ENCODE data around the gene KCNH4.
A peak's percentile ranks its signal among the peaks of the same experiment; 100 is the strongest.
"Not testable (repeated sequence)": the region's sequence is repeated elsewhere in the genome, so short reads cannot be mapped to it uniquely, and the experiment has no call there.

KCNH4 gene

GRCh38 chr17:42178817-42179216 lies 2.1 kb downstream of the KCNH4 start:
- DNase-seq: peak in 1 of 2 experiments; percentile 27

GRCh38 chr17:42177684-42178083 lies 3.3 kb downstream of the KCNH4 start:
- no peak for DNase-seq

GRCh38 chr17:42174126-42174783 lies 6.7 kb downstream of the KCNH4 start:
- no peak for DNase-seq

- DNase-seq: no peak
Observed at GRCh38 chr17:42171831-42172230, 9.1 kb downstream of the KCNH4 start.

GRCh38 chr17:42169351-42169750 lies 11.6 kb downstream of the KCNH4 start:
- no peak for DNase-seq

- no peak for DNase-seq
Observed at GRCh38 chr17:42167807-42168206, 13.1 kb downstream of the KCNH4 start.

GRCh38 chr17:42166196-42166763 lies 14.7 kb downstream of the KCNH4 start:
- no peak for DNase-seq

- no peak for DNase-seq
Observed at GRCh38 chr17:42165751-42166150, 15.2 kb downstream of the KCNH4 start.

- no peak for DNase-seq
Observed at GRCh38 chr17:42163696-42164407, 17.1 kb downstream of the KCNH4 start.

- DNase-seq: peak; percentile 74 to 77
Observed at GRCh38 chr17:42163113-42163512, 17.8 kb downstream of the KCNH4 start.

- no peak for DNase-seq
Observed at GRCh38 chr17:42160531-42160910, 20.4 kb downstream of the KCNH4 start.

- no peak for DNase-seq
Observed at GRCh38 chr17:42159796-42160530, 21.0 kb downstream of the KCNH4 start.

GRCh38 chr17:42155614-42156045 lies 25.3 kb downstream of the KCNH4 start:
- no peak for DNase-seq

GRCh38 chr17:42153919-42154742 lies 26.8 kb downstream of the KCNH4 start:
- DNase-seq: no peak

GRCh38 chr17:42146911-42147607 lies 33.9 kb downstream of the KCNH4 start:
- DNase-seq: no peak

- not testable (repeated sequence) for DNase-seq
Observed at GRCh38 chr17:42143138-42143537, 37.8 kb downstream of the KCNH4 start.

GRCh38 chr17:42142371-42142896 lies 38.5 kb downstream of the KCNH4 start:
- DNase-seq: no peak

- no peak for DNase-seq
Observed at GRCh38 chr17:42141382-42141781, 39.6 kb downstream of the KCNH4 start.

GRCh38 chr17:42140690-42141089 lies 40.3 kb downstream of the KCNH4 start:
- DNase-seq: not testable (repeated sequence)

GRCh38 chr17:42138749-42139492 lies 42.0 kb downstream of the KCNH4 start:
- DNase-seq: no peak

- DNase-seq: no peak
Observed at GRCh38 chr17:42136654-42137051, 44.3 kb downstream of the KCNH4 start.

All from activated T-cell treated with anti-CD3 and anti-CD28 coated beads, Interleukin-2, amount 50 U/mL, for 48 hours (primary cell).